ENCODE measurements around the gene WBP11. TPM values are rescaled to one million over a fixed set of nuclear protein-coding genes. Genes with fewer than 3 reads are reported as not detected.

The WBP11 gene
- total RNA-seq, 1 experiment from 2014 or later, result 108 TPM

DNA sequence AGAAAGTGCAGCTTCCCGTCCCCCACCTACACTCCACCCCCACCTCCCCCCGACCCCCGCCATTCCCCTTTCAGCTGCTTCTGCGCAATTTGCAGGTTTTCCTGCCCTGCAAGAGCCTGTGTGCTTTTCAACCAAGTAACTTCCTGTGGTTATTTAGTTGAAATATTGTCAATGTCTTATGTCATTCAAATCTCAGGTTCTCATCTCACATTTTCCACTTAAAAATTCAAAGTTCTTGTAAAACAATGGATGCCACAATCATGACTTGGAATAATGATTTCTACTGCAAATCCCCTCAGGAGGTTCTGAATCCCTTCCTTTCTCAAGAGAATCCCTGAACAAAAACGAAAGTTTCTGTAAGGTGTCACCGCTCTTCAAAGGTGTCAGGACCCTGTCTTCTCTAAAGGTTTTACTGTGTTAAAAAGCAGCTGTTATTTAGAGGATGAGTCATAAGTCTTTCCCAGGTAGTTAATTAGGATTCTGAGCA is 31.6 kb downstream of the WBP11 start:
- H4K5ac ChIP-seq (ENCODE audit: insufficient read length, low read depth, low read length), result no peak overlapping the region
- no peak overlapping the region for H2BK120ac ChIP-seq (ENCODE audit: low read depth, low read length, poor library complexity, severe bottlenecking)
- no peak for TF ChIP-seq CTCF (conservative IDR thresholded peaks at IDR 0.05)
- no peak overlapping the region for H2BK20ac ChIP-seq (ENCODE audit: low read depth, low read length, poor library complexity, severe bottlenecking)
- no peaks in the 10 kb centered on the region; a peak in 1 of 5 replicates for H3K9me3 Mint-ChIP-seq
- no peaks in the 10 kb centered on the region; the same call in 1 of the 2 replicates for H3K79me2 ChIP-seq (ENCODE audit: insufficient read depth, low read length)
- H2BK12ac ChIP-seq (ENCODE audit: insufficient read length, low read depth, low read length), result no peak overlapping the region
- peaks cover 17% of the 10 kb centered on the region for H3K23me2 ChIP-seq (ENCODE audit: insufficient read length, low read depth, low read length, poor library complexity, severe bottlenecking)
- H3K27ac Mint-ChIP-seq, result peak overlapping the region; percentile 91 to 96 (median 94)
- no peak overlapping the region for H2BK15ac ChIP-seq (ENCODE audit: low read depth, low read length)
- H3K79me1 ChIP-seq (ENCODE audit: insufficient read depth, low read depth, low read length, poor library complexity, severe bottlenecking), result no peaks in the 10 kb centered on the region
- H4K91ac ChIP-seq (ENCODE audit: insufficient read length, low read depth, low read length), result no peak overlapping the region
- no peak overlapping the region for H2BK5ac ChIP-seq (ENCODE audit: insufficient read length, low read length)
- H3K4me2 ChIP-seq (ENCODE audit: insufficient read depth, insufficient read length, low read length), result peak overlapping the region; percentile 89
- H3K18ac ChIP-seq (ENCODE audit: insufficient read length, low read depth, low read length), result no peak overlapping the region
- peaks cover 3% of the 10 kb centered on the region for H4K20me1 ChIP-seq (ENCODE audit: control insufficient read depth, insufficient read depth, insufficient read length)
- peak overlapping the region; percentile 33 for H3K9ac ChIP-seq (ENCODE audit: extremely low read depth, insufficient read length, low read length)
- peak; percentile 68 for DNase-seq
- H2AFZ ChIP-seq (ENCODE audit: low read length), result no peak overlapping the region
- no peak overlapping the region for H3K56ac ChIP-seq (ENCODE audit: insufficient read length, low read depth, low read length)
- no peak overlapping the region for H3K4ac ChIP-seq (ENCODE audit: low read depth, low read length)
- peaks cover 34 to 45% of the 10 kb centered on the region in 2 experiments for H3K4me1 Mint-ChIP-seq
- no peak overlapping the region for H3K23ac ChIP-seq (ENCODE audit: insufficient read length, low read depth, low read length)
- peak overlapping the region; percentile 59 for H3K27ac ChIP-seq (ENCODE audit: insufficient read length, low read depth, low read length)
- WGBS (ENCODE audit: extremely low coverage, insufficient read length, low lambda C conversion rate), result no CpG with 5 or more reads among the region's 6 CpGs
- no peak overlapping the region for H2AK5ac ChIP-seq (ENCODE audit: insufficient read length, low read length)
- H3K27me3 ChIP-seq (ENCODE audit: insufficient read depth, low read length), result no peaks in the 10 kb centered on the region
- peak overlapping the region; percentile 96 to 98 for H3K4me3 Mint-ChIP-seq
- H3K27me3 Mint-ChIP-seq (ENCODE audit: low read depth), result peaks cover 5% of the 10 kb centered on the region; the same call in 1 of the 2 replicates
- no peak overlapping the region for H3T11ph ChIP-seq (ENCODE audit: low read length)
- H3K36me3 Mint-ChIP-seq (ENCODE audit: insufficient read depth in 1 of 3, low read depth in 3 of 3), result peaks cover 6 to 19% (median 16%) of the 10 kb centered on the region in 3 experiments
- H4K8ac ChIP-seq (replicated peaks; ENCODE audit: insufficient read length, low read depth, low read length), result no peak overlapping the region
- no peak overlapping the region for H3K14ac ChIP-seq (ENCODE audit: insufficient read depth, low read length)
- H3K9me3 ChIP-seq (ENCODE audit: control insufficient read depth, low read depth, low read length), result no peaks in the 10 kb centered on the region
- H3K4me1 ChIP-seq (ENCODE audit: insufficient read depth, low read length), result no peaks in the 10 kb centered on the region

Measured in H9 (cell line).